Measurements from ENCODE around the gene TP53RK.

The TP53RK gene

GRCh38 chr20:46705378-46705729, 16.1 kb upstream of the TP53RK start:
- no peak for DNase-seq

- no peak for DNase-seq
These were observed 15.6 kb upstream of the TP53RK start for GRCh38 chr20:46704714-46705377.

GRCh38 chr20:46703435-46703834, 14.2 kb upstream of the TP53RK start:
- DNase-seq, result no peak

- DNase-seq, result no peak
These were observed 13.4 kb upstream of the TP53RK start for GRCh38 chr20:46702447-46703203.

GRCh38 chr20:46701986-46702385, 12.7 kb upstream of the TP53RK start:
- DNase-seq, result no peak

- DNase-seq, result no peak
These were observed 12.3 kb upstream of the TP53RK start for GRCh38 chr20:46701556-46701955.

- DNase-seq, result no peak
These were observed 11.8 kb upstream of the TP53RK start for GRCh38 chr20:46701057-46701456.

- DNase-seq, result no peak
These were observed 11.2 kb upstream of the TP53RK start for GRCh38 chr20:46700481-46700880.

GRCh38 chr20:46699651-46700359, 10.6 kb upstream of the TP53RK start:
- DNase-seq, result no peak

GRCh38 chr20:46698788-46699187, 9.5 kb upstream of the TP53RK start:
- DNase-seq, result no peak

- DNase-seq, result no peak
These were observed 7.6 kb upstream of the TP53RK start for GRCh38 chr20:46696791-46697279.

- DNase-seq, result peak; percentile 17
These were observed 6.6 kb upstream of the TP53RK start for GRCh38 chr20:46695892-46696291.

- DNase-seq, result no peak
These were observed 5.2 kb upstream of the TP53RK start for GRCh38 chr20:46694484-46694883.

- no peak for DNase-seq
These were observed 2.0 kb upstream of the TP53RK start for GRCh38 chr20:46691196-46691595.

GRCh38 chr20:46690219-46691106, 1.2 kb upstream of the TP53RK start:
- DNase-seq, result no peak

GRCh38 chr20:46689754-46690085, 476 bp upstream of the TP53RK start:
- DNase-seq, result no peak

- no peak for DNase-seq
These were observed 828 bp downstream of the TP53RK start for GRCh38 chr20:46688151-46689081.

GRCh38 chr20:46683939-46684750, 5.1 kb downstream of the TP53RK start:
- no peak for DNase-seq

GRCh38 chr20:46683668-46683938, 5.6 kb downstream of the TP53RK start:
- DNase-seq, result no peak

- DNase-seq, result no peak
These were observed 6.1 kb downstream of the TP53RK start for GRCh38 chr20:46683011-46683667.
